NCI-H446 (cell line): ENCODE measurements around the gene ZNF507.
"Not testable (repeated sequence)": the region's sequence is repeated elsewhere in the genome, so short reads cannot be mapped to it uniquely, and the experiment has no call there.

ENCODE experiments used
- DNase-seq, 2 experiments: peaks; one replicate each; lab custom pipeline; 2025; lab: John Stamatoyannopoulos, UW

ZNF507 gene

GRCh38 chr19:32368787-32369186 is 23.4 kb downstream of the ZNF507 start:
- DNase-seq: no peak

DNA sequence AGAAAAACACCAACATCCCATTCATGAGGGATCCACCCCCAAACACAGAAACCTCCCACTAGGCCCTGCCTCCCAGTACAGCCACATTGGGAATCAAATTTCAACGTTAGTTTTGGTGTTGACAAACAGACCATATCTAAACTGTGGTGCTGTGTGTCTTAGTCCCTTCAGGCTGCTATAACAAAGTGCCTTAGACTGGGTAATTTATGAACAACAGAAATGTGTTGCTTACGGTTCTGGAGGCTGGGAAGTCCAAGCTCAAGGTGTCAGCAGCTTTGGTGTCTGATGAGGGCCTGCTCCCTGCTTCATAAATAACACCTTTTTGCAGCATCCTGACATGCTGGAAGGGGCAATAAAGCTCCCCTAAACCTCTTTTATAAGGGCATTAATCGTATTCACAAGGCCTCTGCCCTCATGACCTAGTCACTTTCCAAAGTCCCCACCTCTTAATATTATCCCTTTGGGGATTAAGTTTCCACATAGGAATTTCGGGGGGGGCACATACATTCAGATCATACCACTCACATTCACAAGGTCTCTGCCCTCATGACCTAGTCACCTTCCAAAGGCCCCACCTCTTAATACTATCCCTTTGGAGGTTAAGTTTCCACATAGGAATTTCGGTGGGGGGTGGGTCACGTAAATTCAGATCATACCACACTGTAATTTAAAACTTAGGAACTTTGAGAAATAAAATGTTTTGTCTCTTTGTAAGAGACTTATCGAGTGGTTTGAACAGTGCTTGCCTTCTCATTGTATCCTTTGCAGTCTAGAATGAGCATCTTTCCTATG is 27.5 kb downstream of the ZNF507 start:
- DNase-seq: no peak

- DNase-seq: peak in 1 of 2 experiments; percentile 42
These were observed 28.3 kb downstream of the ZNF507 start for GRCh38 chr19:32373585-32374295.

- DNase-seq: not testable (repeated sequence)
These were observed 29.0 kb downstream of the ZNF507 start for GRCh38 chr19:32374362-32374761.

DNA sequence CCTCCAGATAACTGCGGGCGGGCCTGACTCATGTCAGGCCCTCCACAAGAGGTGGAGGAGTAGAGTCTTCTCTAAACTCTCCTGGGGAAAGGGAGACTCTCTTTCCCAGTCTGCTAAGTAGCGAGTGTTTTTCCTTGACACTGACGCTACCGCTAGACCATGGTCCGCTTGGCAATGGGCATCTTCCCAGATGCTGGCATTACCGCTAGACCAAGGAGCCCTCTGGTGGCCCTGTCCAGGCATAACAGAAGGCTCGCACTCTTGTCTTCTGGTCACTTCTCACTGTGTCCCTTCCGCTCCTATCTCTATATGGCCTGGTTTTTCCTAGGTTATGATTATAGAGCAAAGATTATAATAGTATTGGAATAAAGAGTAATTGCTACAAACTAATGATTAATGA is 31.7 kb downstream of the ZNF507 start:
- not testable (repeated sequence) for DNase-seq

DNA sequence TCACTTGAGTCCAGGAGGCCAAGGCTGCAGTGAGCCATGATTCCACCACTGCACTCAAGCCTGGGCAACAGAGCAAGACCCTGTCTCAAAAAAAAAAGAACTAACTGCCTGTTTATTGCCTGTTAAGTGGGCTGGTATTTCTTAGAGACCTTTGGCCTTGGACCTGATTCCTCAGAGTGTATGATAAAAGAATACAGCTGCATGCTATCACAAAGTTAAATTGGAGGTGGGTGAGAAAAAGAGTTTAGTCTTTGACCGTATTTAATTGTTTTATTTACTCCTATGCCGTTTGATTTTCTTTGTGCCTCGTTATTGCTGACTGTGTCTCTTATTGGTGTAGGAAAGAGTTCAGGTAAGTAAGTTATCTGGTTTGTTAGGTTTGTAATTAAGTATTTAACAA is 34.9 kb downstream of the ZNF507 start:
- DNase-seq: no peak

- no peak for DNase-seq
These were observed 42.4 kb downstream of the ZNF507 start for GRCh38 chr19:32387701-32388392.

DNA sequence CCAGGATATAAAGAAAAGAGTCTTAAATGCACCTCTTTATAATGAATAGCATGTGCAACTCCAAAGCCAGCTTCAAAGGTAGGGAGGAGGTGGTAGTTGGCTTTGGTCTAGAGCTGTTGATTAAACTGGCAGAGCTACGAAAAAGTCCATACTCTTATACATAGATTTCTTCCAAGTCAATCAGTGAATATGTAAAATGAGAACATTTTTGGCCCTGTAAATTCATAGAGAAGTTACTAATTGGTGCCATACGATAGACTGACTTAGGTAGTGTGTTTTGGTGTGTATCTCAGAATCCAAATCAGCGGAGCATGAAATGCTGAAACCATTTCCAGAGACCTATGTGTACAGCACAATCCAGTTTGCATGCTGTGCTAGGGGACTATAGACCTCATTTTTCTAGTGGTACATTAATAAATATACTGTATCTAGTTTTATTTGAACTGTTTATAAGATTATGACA is 43.0 kb downstream of the ZNF507 start:
- no peak for DNase-seq

- no peak for DNase-seq
These were observed 47.5 kb downstream of the ZNF507 start for GRCh38 chr19:32392901-32393300.

- DNase-seq: no peak
These were observed 50.7 kb downstream of the ZNF507 start for GRCh38 chr19:32396046-32396652.

DNA sequence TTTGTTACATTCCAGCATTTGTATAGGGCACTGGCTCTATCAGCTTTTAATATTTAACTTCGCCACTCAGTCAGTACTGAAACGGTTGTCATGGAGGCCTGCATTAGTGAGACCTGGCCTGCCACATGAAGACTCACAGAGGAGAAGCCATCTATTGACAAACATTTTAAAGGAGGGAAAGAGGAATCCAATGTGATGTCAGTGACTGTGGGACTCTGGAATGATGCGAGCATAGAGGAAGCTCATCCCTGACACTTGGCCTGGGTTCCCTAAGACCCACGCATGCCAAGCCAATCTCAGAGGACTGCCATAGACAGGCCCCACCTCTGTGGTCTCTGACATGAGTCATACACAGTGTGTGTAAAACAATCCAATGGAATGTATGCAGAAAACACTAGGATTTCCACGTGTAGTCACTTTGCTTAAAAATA is 52.3 kb downstream of the ZNF507 start:
- DNase-seq: no peak

- DNase-seq: no peak
These were observed 56.6 kb downstream of the ZNF507 start for GRCh38 chr19:32401992-32402391.

GRCh38 chr19:32403291-32403995 is 58.0 kb downstream of the ZNF507 start:
- no peak for DNase-seq

GRCh38 chr19:32404213-32404932 is 59.0 kb downstream of the ZNF507 start:
- no peak for DNase-seq

- DNase-seq: no peak
These were observed 59.6 kb downstream of the ZNF507 start for GRCh38 chr19:32404933-32405430.

DNA sequence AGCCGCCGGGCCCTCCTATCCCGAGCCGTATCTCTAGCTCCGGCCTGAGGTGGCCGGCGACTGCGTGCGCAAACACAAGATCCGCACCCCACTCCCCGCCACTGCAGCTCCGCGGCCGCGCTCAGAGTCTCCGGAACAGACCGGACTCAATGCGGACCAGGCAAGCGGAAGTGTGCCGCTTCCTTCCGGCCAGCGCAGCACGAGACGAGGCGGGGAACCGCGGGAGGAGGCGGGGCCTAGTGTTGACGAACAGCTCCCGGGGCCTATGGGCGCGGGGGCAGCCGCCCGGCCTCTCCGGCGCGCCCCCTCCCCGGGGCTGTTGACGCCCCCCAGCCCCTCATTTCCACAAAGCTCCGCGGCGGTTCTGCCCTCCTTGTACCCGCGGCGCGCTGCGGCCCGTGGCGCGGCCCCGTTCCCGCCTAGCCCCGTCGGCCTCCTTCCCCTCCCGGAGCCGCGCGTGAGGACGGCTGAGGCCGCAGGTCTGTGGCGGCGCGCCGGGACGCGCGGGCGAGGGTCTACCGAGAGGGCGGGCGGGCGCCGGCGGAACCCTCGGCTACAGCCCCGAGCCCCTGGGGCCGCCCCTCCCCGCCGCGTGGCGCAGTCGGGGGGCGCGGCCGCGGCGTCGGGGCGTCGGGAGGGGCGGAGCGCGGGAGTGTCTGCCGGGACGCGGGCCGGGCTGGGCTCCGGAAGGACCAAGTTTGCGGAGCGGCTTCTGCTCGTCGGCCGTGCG is 60.2 kb downstream of the ZNF507 start, which contains the start of gene DPY19L3:
TSS of gene DPY19L3 (plus strand) at position 340 of the 730 bp plus-strand sequence. CDS start 2,484 bp downstream, outside the sequence.
- DNase-seq: peak; percentile 80 to 96

DNA sequence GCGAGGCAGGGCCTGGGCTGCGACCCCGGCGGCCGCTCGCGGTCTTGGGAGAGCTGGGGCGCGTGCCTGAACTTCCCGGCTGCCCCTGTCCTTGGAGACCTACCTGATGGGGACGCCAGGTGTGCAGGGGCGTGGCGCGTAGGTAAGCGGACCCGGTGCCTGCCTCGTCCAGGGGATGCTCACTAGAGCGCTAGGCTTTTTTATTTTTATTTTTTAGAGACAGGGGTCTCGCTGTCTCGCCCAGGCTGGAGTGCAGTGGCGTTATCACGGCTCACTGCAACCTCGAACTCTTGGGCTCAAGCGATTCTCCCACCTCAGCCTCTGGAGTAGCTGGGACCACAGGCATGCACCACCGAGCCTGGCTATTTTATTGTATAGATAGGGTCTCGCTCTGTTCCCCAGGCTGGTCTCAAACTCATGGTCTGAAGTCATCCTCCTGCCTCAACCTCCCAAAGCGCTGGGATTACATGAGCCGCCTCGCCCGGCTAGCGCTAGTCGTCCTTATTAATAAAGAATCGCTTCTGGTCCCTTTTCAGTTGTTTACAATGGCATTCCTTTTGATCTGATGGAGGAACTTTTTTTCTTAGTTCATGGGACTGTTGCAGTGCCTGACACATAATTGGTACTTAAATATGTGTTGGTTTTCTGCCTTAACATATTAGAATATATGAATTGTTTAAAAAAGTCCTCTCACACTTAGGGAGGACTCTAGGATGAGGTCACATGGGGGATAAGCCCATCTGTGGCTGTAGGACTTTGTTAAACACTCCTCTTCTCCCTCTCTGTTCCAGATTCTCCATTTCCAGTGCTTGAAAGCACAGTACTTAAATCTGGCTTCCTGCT is 61.0 kb downstream of the ZNF507 start:
- no peak for DNase-seq

GRCh38 chr19:32407004-32407992 is 61.9 kb downstream of the ZNF507 start:
- peak in 1 of 2 experiments; percentile 43 for DNase-seq
